ENCODE measurements around the gene DUSP9. TPM values are rescaled to one million over a fixed set of nuclear protein-coding genes. Genes with fewer than 3 reads are reported as not detected.

Gene DUSP9
- total RNA-seq, 1 experiment from 2014 or later: 12.0 TPM

GRCh38 chrX:153643431-153644351, 3.3 kb upstream of the DUSP9 start:
- Mint-ChIP-seq H3K27ac (ENCODE audit: unreplicated experiment) (no peak overlapping the region), H3K36me3 (ENCODE audit: insufficient read depth, unreplicated experiment) (no peaks in the 10 kb centered on the region), H3K4me3 (ENCODE audit: unreplicated experiment) (peak overlapping the region; percentile 60), H3K9me3 (ENCODE audit: unreplicated experiment) (no peaks in the 10 kb centered on the region), H3K27me3 (ENCODE audit: insufficient read depth, unreplicated experiment) (peaks cover 4% of the 10 kb centered on the region), H3K4me1 (ENCODE audit: low read depth, unreplicated experiment) (peaks cover 6% of the 10 kb centered on the region)
- intact Hi-C loops (cut with micrococcal nuclease; ENCODE audit: unreplicated experiment): no loop called here
- Histone ChIP-seq H3K27me3 (replicated peaks; ENCODE audit: control insufficient read depth, insufficient read depth, low read length) (no peaks in the 10 kb centered on the region), H3K4me1 (peaks cover 24% of the 10 kb centered on the region), H3K9me3 (no peaks in the 10 kb centered on the region), H3K4me3 (ENCODE audit: low read depth, low read length) (peak overlapping the region; percentile 32), H3K36me3 (ENCODE audit: control insufficient read depth, insufficient read depth, low read length) (no peaks in the 10 kb centered on the region)
- CTCF ChIA-PET: interaction anchor here (0.9 to 1.5 kb wide), 3 partner anchors 7 to 24 kb away, joined by 3 to 7 read pairs (median 5); no protein-coding TSS in a partner anchor
- POLR2A ChIA-PET: no interaction called here
- no TSS peak for BruUV-seq (replicated peaks)
- TF ChIP-seq CTCF (IDR thresholded peaks at IDR 0.05; ENCODE audit: insufficient read depth in 1 of 2, low read depth in 1 of 2, low read length in 1 of 2, severe bottlenecking in 1 of 2, unreplicated experiment in 1 of 2): no peak
- DNase-seq: peak in 1 of 2 experiments; percentile 43

GRCh38 chrX:153644356-153645125, 2.5 kb upstream of the DUSP9 start:
- no peaks in the 10 kb centered on the region for H3K9me3 Mint-ChIP-seq (ENCODE audit: unreplicated experiment)
- Histone ChIP-seq H3K9me3 (no peaks in the 10 kb centered on the region), H3K4me3 (ENCODE audit: low read depth, low read length) (peak overlapping the region; percentile 17), H3K27me3 (replicated peaks; ENCODE audit: control insufficient read depth, insufficient read depth, low read length) (no peaks in the 10 kb centered on the region), H3K4me1 (peaks cover 24% of the 10 kb centered on the region), H3K36me3 (ENCODE audit: control insufficient read depth, insufficient read depth, low read length) (no peaks in the 10 kb centered on the region)
- TF ChIP-seq CTCF (IDR thresholded peaks at IDR 0.05; ENCODE audit: insufficient read depth in 1 of 2, low read depth in 1 of 2, low read length in 1 of 2, severe bottlenecking in 1 of 2, unreplicated experiment in 1 of 2): no peak
- H3K4me1 Mint-ChIP-seq (ENCODE audit: low read depth, unreplicated experiment): peaks cover 6% of the 10 kb centered on the region
- H3K36me3 Mint-ChIP-seq (ENCODE audit: insufficient read depth, unreplicated experiment): no peaks in the 10 kb centered on the region
- peaks cover 4% of the 10 kb centered on the region for H3K27me3 Mint-ChIP-seq (ENCODE audit: insufficient read depth, unreplicated experiment)
- H3K27ac Mint-ChIP-seq (ENCODE audit: unreplicated experiment): no peak overlapping the region
- ChIA-PET POLR2A (no interaction called here), CTCF (interaction anchor here (0.9 to 1.5 kb wide), 5 partner anchors 8 to 105 kb away, joined by 3 to 7 read pairs (median 3); no protein-coding TSS in a partner anchor)
- DNase-seq: peak in 1 of 2 experiments; percentile 14
- H3K4me3 Mint-ChIP-seq (ENCODE audit: unreplicated experiment): peak overlapping the region; percentile 50
- intact Hi-C loops (cut with micrococcal nuclease; ENCODE audit: unreplicated experiment): loop anchor here (5.0 kb wide), 1 partner anchor 32 kb away; no protein-coding TSS in a partner anchor
- no TSS peak for BruUV-seq (replicated peaks)

GRCh38 chrX:153645151-153645550, 1.9 kb upstream of the DUSP9 start:
- Histone ChIP-seq H3K4me1 (peaks cover 24% of the 10 kb centered on the region), H3K36me3 (ENCODE audit: control insufficient read depth, insufficient read depth, low read length) (no peaks in the 10 kb centered on the region), H3K27me3 (replicated peaks; ENCODE audit: control insufficient read depth, insufficient read depth, low read length) (no peaks in the 10 kb centered on the region), H3K4me3 (ENCODE audit: low read depth, low read length) (no peak overlapping the region), H3K9me3 (no peaks in the 10 kb centered on the region)
- no TSS peak for BruUV-seq (replicated peaks)
- no peaks in the 10 kb centered on the region for H3K36me3 Mint-ChIP-seq (ENCODE audit: insufficient read depth, unreplicated experiment)
- H3K4me1 Mint-ChIP-seq (ENCODE audit: low read depth, unreplicated experiment): peaks cover 6% of the 10 kb centered on the region
- intact Hi-C loops (cut with micrococcal nuclease; ENCODE audit: unreplicated experiment): loop anchor here (5.0 kb wide), 1 partner anchor 33 kb away; no protein-coding TSS in a partner anchor
- CTCF ChIA-PET: interaction anchor here (1.1 to 1.5 kb wide), 4 partner anchors 9 to 106 kb away, joined by 3 to 7 read pairs (median 4); no protein-coding TSS in a partner anchor
- H3K27ac Mint-ChIP-seq (ENCODE audit: unreplicated experiment): no peak overlapping the region
- no peak overlapping the region for H3K4me3 Mint-ChIP-seq (ENCODE audit: unreplicated experiment)
- TF ChIP-seq CTCF (IDR thresholded peaks at IDR 0.05; ENCODE audit: insufficient read depth in 1 of 2, low read depth in 1 of 2, low read length in 1 of 2, severe bottlenecking in 1 of 2, unreplicated experiment in 1 of 2): no peak
- H3K9me3 Mint-ChIP-seq (ENCODE audit: unreplicated experiment): no peaks in the 10 kb centered on the region
- POLR2A ChIA-PET: no interaction called here
- no peak for DNase-seq
- peaks cover 4% of the 10 kb centered on the region for H3K27me3 Mint-ChIP-seq (ENCODE audit: insufficient read depth, unreplicated experiment)
